Sigmoid colon (tissue), 4 donors: ENCODE measurements around the gene SPART.

Experiments used
- CTCF ChIP-seq, 4 experiments: fragments of 450-650 bp in 3 of 4; fragments of 200-600 bp in 1 of 4; IDR thresholded peaks; one replicate each; pipeline ENCODE4 v1.5.1; 2016 to 2019; ENCODE audit warnings: antibody characterized with exemption in 4 of 4, mild to moderate bottlenecking in 3 of 4, moderate library complexity in 2 of 4
- EP300 ChIP-seq, 4 donors: sonication (generic); formaldehyde crosslinking; IDR thresholded peaks; one replicate each; pipeline ENCODE4 v1.6.1; 2017; ENCODE audit warnings: antibody characterized with exemption in 4 of 4
- POLR2A ChIP-seq, 2 donors: fragments of 450-650 bp; IDR thresholded peaks; one replicate each; pipeline ENCODE4 v1.6.1; 2016; ENCODE audit warnings: antibody characterized with exemption in 2 of 2, mild to moderate bottlenecking in 2 of 2, moderate library complexity in 2 of 2
- POLR2AphosphoS5 ChIP-seq, 4 donors: sonication (generic); formaldehyde crosslinking; IDR thresholded peaks; one replicate each; pipeline ENCODE4 v1.6.1; 2017; ENCODE audit warnings: antibody characterized with exemption in 4 of 4

- TF ChIP-seq CTCF (IDR thresholded peaks at IDR 0.05) (no peak), POLR2A (IDR thresholded peaks at IDR 0.05) (no peak), EP300 (IDR thresholded peaks at IDR 0.05) (no peak), POLR2AphosphoS5 (IDR thresholded peaks at IDR 0.05) (no peak)
These were observed 17.4 kb downstream of the SPART start for GRCh38 chr13:36328821-36329220.
